Measurements from ENCODE around the gene BPIFB3. TPM values are rescaled to one million over a fixed set of nuclear protein-coding genes. Genes with fewer than 3 reads are reported as not detected.
"Not testable (repeated sequence)": the region's sequence is repeated elsewhere in the genome, so short reads cannot be mapped to it uniquely, and the experiment has no call there.

The BPIFB3 gene
- total and polyA plus RNA-seq, 2 of the 13 experiments (the other 11 are each of a cell fraction or from before 2014, with no cell fraction given): 0.09 TPM; not detected in 1

GRCh38 chr20:33095902-33096584, 42.3 kb downstream of the BPIFB3 start (continued):
- TF ChIP-seq ZMAT3 (CRISPR knock-in tag; conservative IDR thresholded peaks at IDR 0.05): 0 out of 2 replicates have a peak, but pooled peaks have one; percentile 18
- peak; percentile 68; the same call in 1 of the 2 replicates for TF ChIP-seq ZNF556 (CRISPR knock-in tag; IDR thresholded peaks at IDR 0.05; ENCODE audit: borderline replicate concordance)
- TF ChIP-seq ZNF580 (CRISPR knock-in tag; IDR thresholded peaks at IDR 0.05; ENCODE audit: borderline replicate concordance, low read depth): peak; percentile 75; the same call in 1 of the 2 replicates
- TF ChIP-seq FOXO1 (CRISPR knock-in tag; IDR thresholded peaks at IDR 0.05): peak; percentile 73; the same call in 1 of the 2 replicates
- TF ChIP-seq RAD21 (CRISPR knock-in tag; IDR thresholded peaks at IDR 0.05): peak; percentile 98
- TF ChIP-seq ZNF230 (CRISPR knock-in tag; IDR thresholded peaks at IDR 0.05): 0 out of 2 replicates have a peak, but pooled peaks have one; percentile 61
- 0 out of 2 replicates have a peak, but pooled peaks have one; percentile 26 for TF ChIP-seq ELF4 (CRISPR knock-in tag; IDR thresholded peaks at IDR 0.05; ENCODE audit: borderline replicate concordance)
- peak; percentile 47; the same call in 1 of the 2 replicates for TF ChIP-seq SALL2 (CRISPR knock-in tag; IDR thresholded peaks at IDR 0.05)
- peak; percentile 97 for TF ChIP-seq XRCC5 (optimal IDR thresholded peaks at IDR 0.05; ENCODE audit: low read length)
- TF ChIP-seq FOXA1, SP1 (IDR thresholded peaks at IDR 0.05): not testable (repeated sequence)
- peak; percentile 58 for TF ChIP-seq FOXA1 (CRISPR knock-in tag; IDR thresholded peaks at IDR 0.05)
- TF ChIP-seq STAG1 (CRISPR knock-in tag; IDR thresholded peaks at IDR 0.05): peak; percentile 100
- 0 out of 2 replicates have a peak, but pooled peaks have one; percentile 32 for TF ChIP-seq NFYB (CRISPR knock-in tag; IDR thresholded peaks at IDR 0.05)
- peak; percentile 74 for TF ChIP-seq KAT8 (CRISPR knock-in tag; IDR thresholded peaks at IDR 0.05)
- TF ChIP-seq ATF6 (CRISPR knock-in tag; conservative IDR thresholded peaks at IDR 0.05): peak; percentile 97; the same call in 1 of the 2 replicates
- peak; percentile 54; the same call in 1 of the 2 replicates for TF ChIP-seq MYC (CRISPR knock-in tag; IDR thresholded peaks at IDR 0.05; ENCODE audit: borderline replicate concordance)
- TF ChIP-seq PATZ1 (CRISPR knock-in tag; IDR thresholded peaks at IDR 0.05): peak; percentile 55
- 0 out of 2 replicates have a peak, but pooled peaks have one; percentile 49 for TF ChIP-seq BRCA1 (CRISPR knock-in tag; IDR thresholded peaks at IDR 0.05)
- TF ChIP-seq ZFP90 (CRISPR knock-in tag; IDR thresholded peaks at IDR 0.05; ENCODE audit: borderline replicate concordance): 0 out of 2 replicates have a peak, but pooled peaks have one; percentile 35
- TF ChIP-seq ZNF607 (CRISPR knock-in tag; IDR thresholded peaks at IDR 0.05; ENCODE audit: borderline replicate concordance): 0 out of 2 replicates have a peak, but pooled peaks have one; percentile 25
- TF ChIP-seq TEAD3 (CRISPR knock-in tag; optimal IDR thresholded peaks at IDR 0.05; ENCODE audit: borderline replicate concordance): peak; percentile 87
- TF ChIP-seq KMT2A (CRISPR knock-in tag; IDR thresholded peaks at IDR 0.05): peak; percentile 60; the same call in 1 of the 2 replicates
- TF ChIP-seq RXRA (CRISPR knock-in tag; IDR thresholded peaks at IDR 0.05): peak; percentile 22; the same call in 1 of the 2 replicates
- peak; percentile 58; the same call in 1 of the 2 replicates for TF ChIP-seq ZNF317 (CRISPR knock-in tag; IDR thresholded peaks at IDR 0.05)
- TF ChIP-seq ZNF33B (CRISPR knock-in tag; IDR thresholded peaks at IDR 0.05): peak; percentile 68; the same call in 1 of the 2 replicates
- TF ChIP-seq SP1 (CRISPR knock-in tag; IDR thresholded peaks at IDR 0.05): peak; percentile 52; the same call in 1 of the 2 replicates
- peak; percentile 60; the same call in 1 of the 2 replicates for TF ChIP-seq ZNF501 (CRISPR knock-in tag; IDR thresholded peaks at IDR 0.05)
